HG03378 (cell line): ENCODE measurements around the gene ACAD9.

ENCODE experiments used
- ATAC-seq: cut with Tn5 transposase; IDR thresholded peaks from one replicate; pipeline ENCODE4 v1.9.1; 2021; ENCODE audit warnings: mild to moderate bottlenecking, moderate library complexity; ENCODE audit not compliant: unreplicated experiment

ACAD9 gene

GRCh38 chr3:128932516-128933212 is 53.2 kb downstream of the ACAD9 start:
- ATAC-seq = no peak

DNA sequence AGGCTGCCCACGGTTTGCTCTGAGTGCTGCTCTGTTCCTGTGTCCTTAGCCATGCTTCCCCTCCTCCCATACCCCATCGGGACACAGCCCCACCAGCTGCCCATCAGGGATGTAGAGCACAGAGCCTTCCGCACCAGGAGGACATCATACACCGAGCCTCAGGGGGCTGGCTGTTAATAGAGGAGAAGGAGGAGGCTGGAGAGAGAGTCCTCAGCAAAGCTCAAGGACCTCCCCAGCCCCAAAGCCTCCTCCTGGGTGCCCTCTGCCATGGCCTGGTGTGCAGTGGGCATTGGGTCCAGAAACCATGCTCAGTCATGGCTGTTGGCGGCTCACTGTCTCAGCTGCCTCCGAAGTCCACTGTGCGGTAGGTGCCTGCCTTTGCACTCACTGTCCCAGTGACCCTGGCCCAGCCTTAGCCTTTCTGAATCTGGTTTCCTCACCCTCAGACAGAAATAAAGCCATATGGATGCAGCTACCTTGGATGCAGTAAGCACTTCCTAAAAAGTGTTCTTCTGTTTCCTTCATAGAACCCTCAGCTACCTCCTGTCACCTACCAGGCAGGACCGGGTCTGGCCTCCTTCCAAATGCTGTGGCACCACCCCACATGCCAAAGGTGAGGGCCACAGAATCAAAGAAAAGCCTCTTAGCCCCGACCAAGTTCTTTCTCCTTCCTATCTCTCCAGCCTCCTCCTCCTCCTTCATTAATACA is 53.9 kb downstream of the ACAD9 start:
- ATAC-seq = no peak

GRCh38 chr3:128933922-128934253 is 54.5 kb downstream of the ACAD9 start:
- no peak for ATAC-seq

DNA sequence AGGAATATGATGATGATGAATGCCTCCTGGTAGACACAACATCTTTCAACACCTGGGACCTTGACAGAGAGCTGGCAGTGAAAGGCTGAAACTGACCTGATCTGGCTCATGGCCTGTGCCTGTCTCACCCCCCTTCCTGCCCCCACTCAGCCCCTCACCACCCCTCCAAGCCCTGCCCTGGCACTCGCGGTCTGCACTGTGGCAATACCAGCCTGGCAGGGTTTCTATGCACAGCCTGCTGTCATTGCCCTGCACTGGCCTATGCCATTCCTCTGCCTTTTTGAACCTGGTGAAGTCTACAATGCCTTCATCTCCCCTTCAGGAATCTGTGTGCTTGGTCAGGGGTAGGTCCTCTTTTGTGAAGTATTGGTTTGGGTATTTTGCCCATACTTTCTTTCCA is 56.5 kb downstream of the ACAD9 start:
- ATAC-seq = no peak

DNA sequence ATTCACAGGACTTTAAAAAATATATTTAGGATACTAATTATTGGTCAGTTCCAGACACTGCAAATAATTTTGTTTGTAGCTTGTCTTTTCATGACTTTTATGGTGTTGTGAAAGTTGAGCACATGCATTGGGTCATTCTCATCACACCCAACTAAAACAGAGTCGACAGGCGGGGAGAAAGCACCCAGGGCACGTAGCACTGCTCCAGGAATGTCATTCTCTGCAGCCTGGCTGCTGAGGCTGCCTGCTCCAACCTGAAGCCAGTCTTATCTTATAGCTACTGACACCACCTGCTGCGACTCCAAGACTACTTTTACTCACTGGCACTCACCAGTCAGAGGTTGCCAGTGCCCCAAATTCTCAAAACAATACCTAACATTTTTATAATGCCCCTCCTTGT is 56.9 kb downstream of the ACAD9 start:
- ATAC-seq = no peak

- ATAC-seq = no peak
These were observed 60.8 kb downstream of the ACAD9 start for GRCh38 chr3:128940252-128940651.

DNA sequence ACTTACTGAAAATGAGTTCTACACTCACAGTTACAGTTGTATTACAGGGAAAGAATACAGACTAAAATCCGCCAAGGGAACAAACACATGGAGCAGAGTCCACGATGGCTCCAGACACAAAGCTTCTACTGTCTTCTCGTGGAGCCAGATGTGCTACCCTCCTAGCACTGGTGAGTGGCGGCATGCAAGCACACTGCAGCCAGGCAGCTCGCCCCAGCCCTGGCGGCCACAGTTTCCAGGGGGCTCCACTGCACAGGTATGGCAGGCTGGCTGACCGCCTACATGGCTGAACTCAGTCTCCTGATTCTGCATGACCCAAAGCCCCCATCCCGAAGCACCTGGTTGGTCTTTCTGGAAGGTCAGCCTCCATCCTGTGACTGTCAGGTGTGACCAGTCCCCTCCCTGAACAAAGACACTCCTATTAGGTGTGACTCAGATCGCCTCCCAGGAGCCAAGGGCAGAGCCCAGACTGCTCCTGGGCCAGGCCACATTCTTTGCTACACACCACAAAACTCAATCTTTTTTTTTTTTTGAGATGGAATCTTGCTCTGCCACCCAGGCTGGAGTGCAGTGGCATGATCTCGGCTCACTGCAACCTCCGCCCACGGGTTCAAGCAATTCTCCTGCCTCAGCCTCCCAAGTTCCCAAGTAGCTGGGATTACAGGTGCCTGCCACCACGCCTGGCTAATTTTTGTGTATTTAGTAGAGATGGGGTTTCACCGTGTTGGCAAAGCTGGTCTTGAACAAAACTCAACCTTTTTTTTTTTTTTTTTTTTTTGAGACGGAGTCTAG is 62.9 kb downstream of the ACAD9 start:
- ATAC-seq = no peak

- ATAC-seq = no peak
These were observed 65.8 kb downstream of the ACAD9 start for GRCh38 chr3:128945041-128945877.

DNA sequence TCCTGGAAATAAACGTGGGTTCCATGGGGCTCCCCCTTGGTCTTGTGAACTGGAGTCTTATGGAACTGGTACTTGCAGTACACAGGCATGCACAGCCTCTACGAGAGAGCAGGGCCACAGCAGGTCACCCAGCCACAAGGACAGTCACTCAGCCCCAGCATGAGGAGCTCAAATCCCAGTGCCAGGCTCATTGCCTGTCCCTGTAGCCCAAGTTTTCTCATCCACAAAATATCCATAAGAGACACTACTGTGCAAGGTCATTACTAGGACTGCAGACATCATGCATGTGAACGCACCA is 66.4 kb downstream of the ACAD9 start:
- no peak for ATAC-seq

GRCh38 chr3:128946411-128946810 is 67.0 kb downstream of the ACAD9 start:
- ATAC-seq = no peak

- ATAC-seq = no peak
These were observed 69.7 kb downstream of the ACAD9 start for GRCh38 chr3:128949158-128949557.

GRCh38 chr3:128950223-128950938 is 71.0 kb downstream of the ACAD9 start:
- no peak for ATAC-seq

- no peak for ATAC-seq
These were observed 77.0 kb downstream of the ACAD9 start for GRCh38 chr3:128956440-128956839.
